HG03066 (cell line): ENCODE results near the gene OAS2.

Experiments used
- ATAC-seq: cut with Tn5 transposase; IDR thresholded peaks from one replicate; pipeline ENCODE4 v1.9.1; 2021; ENCODE audit warnings: low read depth; ENCODE audit not compliant: unreplicated experiment

Gene OAS2

DNA sequence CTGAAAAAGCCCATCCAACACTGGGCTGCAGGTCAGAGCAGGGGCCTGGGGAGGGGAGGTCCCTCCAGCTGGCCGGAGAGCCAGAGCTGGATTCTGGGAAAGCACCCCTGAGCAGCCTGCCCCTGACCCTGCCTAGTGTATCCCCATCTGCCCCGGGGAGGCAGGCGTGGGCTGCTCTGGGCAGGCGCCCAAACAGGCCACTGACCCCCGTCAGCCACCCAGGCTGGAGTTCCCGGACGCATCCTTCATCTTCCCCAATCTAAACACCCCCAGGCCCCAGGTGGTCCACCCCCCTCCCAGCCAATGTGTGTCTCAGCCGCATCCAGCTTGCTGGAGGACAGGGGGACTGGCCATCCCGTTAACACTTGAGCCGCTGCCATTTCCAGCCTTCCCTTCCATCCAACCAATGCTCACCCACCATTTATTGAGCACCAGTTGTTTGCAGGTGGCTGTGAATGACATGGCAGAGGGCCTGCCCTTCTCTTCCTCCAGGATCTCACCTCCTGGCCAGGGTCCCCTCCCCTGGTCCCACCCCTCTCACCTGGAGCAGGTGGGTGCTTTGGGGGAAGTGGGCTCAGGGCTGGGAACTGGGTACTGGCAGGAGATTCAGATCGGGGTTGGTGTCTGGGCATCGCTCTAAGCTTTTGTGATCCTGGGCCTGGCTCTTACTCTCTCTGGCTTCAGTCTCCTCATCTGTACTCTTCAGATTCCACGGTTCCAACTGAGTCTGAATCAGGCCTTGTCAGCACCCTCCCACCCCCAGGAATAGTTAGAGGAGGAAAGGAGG is 77.5 kb downstream of the OAS2 start:
- no peak for ATAC-seq

DNA sequence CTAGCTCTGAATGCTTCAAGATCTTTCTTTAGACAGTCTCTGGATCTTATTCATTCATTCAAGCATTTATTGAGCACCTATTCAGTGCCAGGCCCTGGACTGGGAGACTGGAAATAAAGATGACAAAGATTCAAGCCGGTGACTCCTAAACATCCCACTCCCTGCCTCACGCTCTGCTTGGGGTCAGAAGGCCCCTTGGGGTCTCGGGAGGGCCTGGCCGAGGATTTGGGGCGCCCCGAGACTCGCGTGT is 78.0 kb downstream of the OAS2 start:
- no peak for ATAC-seq

DNA sequence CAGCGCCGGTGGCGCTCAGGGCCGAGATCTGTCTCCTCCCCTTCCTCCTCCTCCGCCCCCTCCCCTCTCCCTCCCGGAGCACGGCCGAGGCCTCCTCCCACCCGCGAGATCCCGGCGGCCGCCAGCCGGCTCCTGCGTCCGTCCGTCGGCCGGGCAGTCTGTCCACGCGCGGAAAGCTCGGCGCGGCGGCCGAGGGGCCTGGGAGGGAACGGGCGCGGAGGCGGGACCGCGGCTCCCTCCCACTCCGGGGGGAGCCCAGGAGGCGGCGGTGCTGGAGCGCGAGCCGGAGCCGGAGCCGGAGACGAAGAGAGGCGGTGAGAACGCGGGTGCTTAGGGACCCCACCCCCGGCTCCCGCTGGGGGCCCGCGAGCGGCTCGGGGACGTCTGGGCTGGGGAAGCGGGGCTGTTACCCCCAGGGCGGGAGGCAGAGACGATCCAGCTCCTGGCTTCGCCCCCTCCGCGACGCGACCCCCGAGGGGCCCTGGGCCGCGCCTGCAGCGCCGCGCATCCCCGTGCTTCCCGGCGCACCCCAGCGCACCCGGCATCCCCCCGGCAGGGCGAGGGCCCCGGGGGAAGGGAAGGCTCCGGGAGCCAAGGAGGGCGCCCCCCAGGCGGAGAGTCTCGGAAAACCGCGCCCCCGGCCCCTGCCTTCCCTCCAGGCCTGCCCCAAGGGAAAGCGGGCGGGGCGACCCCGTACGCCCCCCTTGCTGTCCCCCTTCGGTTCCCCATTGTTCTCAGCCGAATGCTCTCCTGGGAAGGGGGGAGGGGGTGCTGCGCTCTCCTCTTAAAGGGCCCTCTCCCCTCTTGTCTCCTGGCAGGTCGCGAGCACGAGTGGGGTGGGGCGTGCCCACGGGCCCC is 78.5 kb downstream of the OAS2 start, which contains the start of gene DTX1:
Gene DTX1 (plus strand): TSS at position 100 of the 858 bp plus-strand sequence. CDS start 1,463 bp downstream, outside the sequence.
- no peak for ATAC-seq

DNA sequence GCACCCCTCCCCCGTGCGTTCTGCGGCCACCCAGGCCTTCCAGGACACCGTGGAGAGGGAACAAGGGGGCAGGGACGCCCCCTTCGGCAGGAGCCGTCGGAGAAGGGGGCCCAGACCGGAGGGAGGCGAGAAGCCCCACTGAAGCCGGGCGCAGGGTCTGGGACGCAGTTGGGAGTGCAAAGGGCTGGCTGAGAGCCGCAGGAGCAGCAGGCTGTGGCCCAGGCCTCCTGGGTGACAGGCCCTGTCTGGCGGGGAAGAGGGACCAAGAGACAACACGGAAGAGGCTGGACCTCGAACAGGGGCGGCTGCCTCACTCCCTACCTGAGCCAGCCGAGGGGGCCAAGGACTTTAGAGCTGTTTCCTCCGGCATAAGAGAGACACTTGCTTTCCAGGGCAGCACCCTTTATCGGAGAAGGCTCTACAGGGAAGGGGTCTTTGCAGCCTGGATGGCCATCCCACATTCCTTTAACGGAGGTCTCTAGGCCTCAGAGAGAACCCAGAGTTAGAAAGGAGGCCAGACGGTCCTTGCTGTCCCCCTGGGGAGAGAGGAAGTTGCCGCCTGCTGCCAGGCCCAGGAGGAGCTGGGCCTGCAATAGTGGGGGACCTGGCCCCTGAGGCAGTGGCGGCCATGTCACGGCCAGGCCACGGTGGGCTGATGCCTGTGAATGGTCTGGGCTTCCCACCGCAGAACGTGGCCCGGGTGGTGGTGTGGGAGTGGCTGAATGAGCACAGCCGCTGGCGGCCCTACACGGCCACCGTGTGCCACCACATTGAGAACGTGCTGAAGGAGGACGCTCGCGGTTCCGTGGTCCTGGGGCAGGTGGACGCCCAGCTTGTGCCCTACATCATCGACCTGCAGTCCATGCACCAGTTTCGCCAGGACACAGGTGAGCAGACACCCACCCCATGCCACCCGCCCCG is 79.5 kb downstream of the OAS2 start:
- no peak for ATAC-seq

DNA sequence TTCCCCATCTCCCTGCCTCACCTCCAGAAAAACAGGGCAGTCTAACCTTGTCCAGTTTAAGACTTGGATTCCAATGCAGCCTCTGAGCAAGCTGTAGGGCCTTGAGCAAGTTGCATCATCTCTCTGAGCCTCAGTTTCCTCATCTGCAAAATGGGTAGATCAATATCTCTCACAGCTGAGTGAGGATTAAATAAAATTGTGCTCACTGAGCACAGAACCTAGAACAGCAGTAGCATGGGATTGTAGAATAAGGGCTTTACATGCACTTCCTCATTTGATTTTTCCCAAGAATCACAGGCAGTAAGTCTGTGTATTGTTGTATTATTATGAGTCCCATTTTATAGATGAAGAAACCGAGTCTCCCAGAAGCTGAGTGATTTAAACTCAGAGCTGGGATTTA is 80.2 kb downstream of the OAS2 start:
- ATAC-seq: no peak

DNA sequence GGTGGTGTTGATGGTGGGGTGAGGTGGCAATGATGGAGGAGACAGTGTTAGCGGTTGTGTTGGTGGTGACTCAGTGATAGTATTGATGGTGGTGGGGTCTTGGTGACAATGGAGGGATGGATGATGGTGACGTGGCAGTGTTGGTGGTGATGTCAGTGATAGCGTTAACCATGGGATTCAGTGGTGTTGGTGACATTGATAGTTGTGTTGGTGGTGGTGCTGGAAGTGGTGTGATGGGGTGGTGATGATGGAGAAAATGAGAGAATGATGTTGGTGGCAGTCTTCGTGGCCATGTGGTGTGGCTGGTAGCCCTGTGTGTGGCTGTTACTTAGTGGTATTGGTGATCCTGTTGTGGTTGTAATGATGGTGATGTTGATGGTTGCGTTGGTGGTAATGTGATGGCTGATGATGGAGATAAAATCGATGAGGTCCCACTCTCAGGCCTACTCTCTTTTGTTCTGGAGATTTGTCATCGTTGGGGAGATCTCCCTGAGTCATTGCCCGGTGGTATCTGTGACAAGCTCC is 80.8 kb downstream of the OAS2 start:
- ATAC-seq: no peak

DNA sequence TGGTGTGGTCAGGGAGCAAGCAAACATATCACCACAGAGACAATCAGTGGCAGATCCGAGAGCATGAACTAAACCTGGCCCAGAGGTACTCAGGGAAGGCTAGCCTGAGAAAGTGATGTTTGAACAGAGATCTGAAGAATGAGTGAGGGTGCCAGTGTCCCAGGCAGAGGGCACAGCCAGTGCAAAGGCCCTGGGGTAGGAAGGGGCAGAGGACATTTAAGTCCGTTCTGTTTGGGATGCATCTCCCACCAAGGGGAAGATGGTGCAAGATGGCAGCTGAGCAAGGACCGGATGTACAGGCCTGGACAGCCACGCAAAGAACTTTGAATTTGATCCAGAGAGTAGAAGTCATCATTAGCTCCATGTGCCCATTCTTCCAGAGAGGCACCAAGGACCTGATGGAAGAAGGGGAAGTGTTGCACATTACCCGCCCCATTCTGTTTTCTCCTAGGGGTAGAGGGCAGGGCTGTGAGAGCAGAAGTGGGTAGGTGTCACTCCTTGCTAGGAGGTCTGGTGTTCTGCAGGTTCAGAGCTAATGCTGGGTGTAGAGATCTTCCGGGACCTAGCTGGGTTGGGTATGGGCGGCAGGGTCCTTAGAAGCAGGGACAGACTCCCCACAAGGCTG is 82.1 kb downstream of the OAS2 start:
- ATAC-seq: no peak

DNA sequence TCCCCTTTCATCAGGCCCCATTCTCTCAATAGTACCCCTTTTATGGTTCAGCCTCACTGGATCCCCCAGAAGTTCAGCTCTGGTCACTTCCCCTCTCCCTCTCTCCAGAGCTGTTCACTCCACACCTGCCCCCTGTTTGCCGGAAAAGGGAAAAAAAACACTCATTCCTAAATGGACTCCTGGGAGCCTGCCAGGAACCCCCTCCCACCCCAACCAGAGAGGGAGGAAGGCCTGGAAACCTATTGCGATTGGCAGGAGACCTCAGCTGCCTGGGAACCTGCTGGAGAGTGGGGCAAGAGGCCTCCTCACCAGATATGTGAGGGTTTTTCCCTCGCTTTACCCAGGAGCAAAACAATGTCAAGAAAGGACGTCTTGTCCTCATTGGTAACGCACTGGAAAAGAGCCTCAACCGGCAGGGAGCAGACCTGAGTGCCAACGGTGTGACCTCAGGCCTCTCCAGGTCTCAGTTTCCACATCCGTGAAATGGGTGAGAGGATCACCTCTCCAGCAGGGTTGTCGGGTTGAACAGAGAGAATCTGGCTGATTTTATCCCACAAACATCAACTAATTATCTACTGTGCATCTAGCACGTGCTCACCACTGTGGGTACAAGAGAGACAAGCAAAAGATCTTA is 82.9 kb downstream of the OAS2 start:
- no peak for ATAC-seq
